DND-41 (cell line): ENCODE data around the gene MYCBPAP.
"Not testable (repeated sequence)": the region's sequence is repeated elsewhere in the genome, so short reads cannot be mapped to it uniquely, and the experiment has no call there.

Experiments used
- CTCF ChIP-seq: IDR thresholded peaks from 2 replicates; pipeline ENCODE4 v1.5.1; 2012; ENCODE audit warnings: borderline replicate concordance, low read length, moderate library complexity, mild to moderate bottlenecking; ENCODE audit not compliant: poor library complexity, severe bottlenecking; ENCODE audit errors: extremely low read depth
- EZH2 ChIP-seq: IDR thresholded peaks from 3 replicates; pipeline ENCODE4 v1.6.1; 2012; ENCODE audit warnings: borderline replicate concordance, low read depth, mild to moderate bottlenecking, moderate library complexity, low read length, inconsistent platforms; ENCODE audit not compliant: severe bottlenecking

DNA sequence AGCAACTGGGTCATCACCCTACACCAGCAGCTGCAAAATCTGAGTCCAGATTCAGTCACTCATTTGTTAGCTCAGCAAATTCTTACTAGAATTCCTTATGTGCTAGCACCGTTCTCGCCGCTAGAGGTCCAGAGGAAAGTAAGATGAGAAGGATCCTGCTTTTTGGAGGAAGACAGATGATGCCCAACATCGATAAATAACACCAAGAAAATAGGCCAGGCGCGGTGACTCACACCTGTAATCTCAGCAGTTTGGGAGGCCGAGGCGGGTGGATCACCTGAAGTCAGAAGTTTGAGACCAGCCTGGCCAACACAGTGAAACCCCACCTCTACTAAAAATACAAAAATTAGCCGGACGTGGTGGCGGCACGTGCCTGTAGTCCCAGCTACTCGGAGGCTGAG is 35.5 kb upstream of the MYCBPAP start:
- not testable (repeated sequence) for TF ChIP-seq CTCF, EZH2
